MG63 (cell line): ENCODE results near the gene COX5A. TPM values are rescaled to one million over a fixed set of nuclear protein-coding genes. Genes with fewer than 3 reads are reported as not detected.
"Not testable (repeated sequence)": the region's sequence is repeated elsewhere in the genome, so short reads cannot be mapped to it uniquely, and the experiment has no call there.

Experiments
- DNase-seq: peaks from one replicate; pipeline ENCODE4 v3.0.0-alpha.2; 2020
- H3K27me3 ChIP-seq: fragments of 250-450 bp; sonication (Bioruptor Pico); 2 replicates; pipeline ENCODE4 v1.5.1; 2020; ENCODE audit warnings: mild to moderate bottlenecking, moderate library complexity
- H3K36me3 ChIP-seq: fragments of 250-450 bp; sonication (Bioruptor Pico); 2 replicates; pipeline ENCODE4 v1.5.1; 2020; ENCODE audit warnings: mild to moderate bottlenecking, moderate library complexity
- H3K4me3 ChIP-seq: fragments of 250-450 bp; sonication (Bioruptor Pico); 2 replicates; pipeline ENCODE4 v1.5.1; 2020; ENCODE audit warnings: mild to moderate bottlenecking, moderate library complexity
- H3K9me3 ChIP-seq: fragments of 250-450 bp; sonication (Bioruptor Pico); 2 replicates; pipeline ENCODE4 v1.5.1; 2020; ENCODE audit warnings: mild to moderate bottlenecking, moderate library complexity
- total RNA-seq: library from RNA; depleted of rRNA; stranded (reverse); fragments of >200 nt; shearing (Covaris generic); gene quantifications from 2 replicates; pipeline ENCODE4 v1.2.3, GENCODE V29; 2014; ENCODE audit warnings: low replicate concordance

COX5A gene
- total RNA-seq, 1 experiment from 2014 or later = 343 TPM

GRCh38 chr15:74890665-74890960 is 47.3 kb downstream of the COX5A start:
- Histone ChIP-seq H3K27me3 (no peaks in the 10 kb centered on the region), H3K9me3 (no peaks in the 10 kb centered on the region), H3K4me3 (peak overlapping the region; percentile 87), H3K36me3 (peaks cover 23% of the 10 kb centered on the region)
- DNase-seq = no peak

DNA sequence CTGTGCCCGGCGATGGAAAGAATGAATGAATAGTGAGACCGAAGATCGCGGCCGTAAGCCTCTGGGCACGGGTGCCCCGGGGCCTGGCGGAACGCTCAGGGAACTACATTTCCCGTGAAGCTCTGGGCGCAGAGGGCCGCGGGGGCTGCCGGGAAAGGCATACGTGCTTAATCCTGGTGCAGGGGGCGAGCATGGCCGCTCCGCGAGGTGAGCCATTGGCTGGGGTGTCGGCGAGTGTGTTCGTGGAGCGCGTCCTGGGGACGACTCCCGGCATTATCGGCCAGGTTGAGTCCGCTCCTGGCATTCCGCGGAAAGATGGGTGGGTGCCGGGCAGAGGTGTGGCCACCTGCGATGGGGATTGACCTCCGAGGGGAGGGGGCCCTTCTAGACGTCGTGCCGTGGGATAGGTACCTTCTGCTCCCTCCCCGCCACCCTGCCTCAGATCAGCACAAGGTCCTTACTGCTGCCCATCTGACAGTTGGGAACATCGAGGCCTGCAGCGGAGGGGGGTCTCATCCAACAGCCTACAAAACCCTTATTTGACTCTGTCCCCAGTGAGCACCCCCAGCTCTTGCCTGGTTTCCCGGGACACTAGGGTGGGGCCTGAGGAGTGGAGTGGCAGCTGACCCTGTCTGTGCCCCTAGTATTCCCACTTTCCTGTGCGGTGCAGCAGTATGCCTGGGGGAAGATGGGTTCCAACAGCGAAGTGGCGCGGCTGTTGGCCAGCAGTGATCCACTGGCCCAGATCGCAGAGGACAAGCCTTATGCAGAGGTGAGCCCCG is 47.8 kb downstream of the COX5A start, which contains the start of gene MPI:
Gene MPI (plus strand): TSS at position 160 of the 782 bp plus-strand sequence. CDS start 32 bp downstream, at position 192.
- H3K4me3 ChIP-seq = peak within 1 kb of the TSS; percentile 87
- no peaks in the 10 kb centered on the region for H3K27me3 ChIP-seq
- peak; percentile 90 for DNase-seq
- peaks cover 23% of the 10 kb centered on the region for H3K36me3 ChIP-seq
- no peaks in the 10 kb centered on the region for H3K9me3 ChIP-seq

DNA sequence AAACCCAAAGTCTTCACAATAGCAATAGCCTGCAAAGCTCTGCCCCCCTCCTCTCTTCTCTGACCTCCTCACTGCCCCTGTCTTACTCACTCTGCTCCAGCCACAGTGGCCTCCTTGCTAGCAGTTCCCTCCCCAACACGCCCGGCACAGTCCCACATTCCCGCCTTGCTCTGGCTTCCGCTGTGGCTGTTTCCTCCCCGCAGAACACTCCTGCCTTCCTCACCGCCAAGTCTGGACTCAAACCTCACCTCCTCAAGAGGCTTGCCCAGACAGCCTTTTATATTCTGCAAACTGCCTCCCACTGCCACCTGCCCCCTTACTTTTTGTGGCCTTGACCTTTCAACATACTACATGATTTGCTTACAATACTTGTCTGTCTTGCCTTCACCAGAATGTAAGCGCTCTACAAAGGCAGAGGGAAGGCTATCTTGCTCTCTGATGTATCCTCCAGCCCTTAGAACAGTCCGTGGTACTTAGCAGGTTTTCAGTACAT is 48.4 kb downstream of the COX5A start:
- Histone ChIP-seq H3K4me3 (peak overlapping the region; percentile 87), H3K36me3 (peaks cover 23% of the 10 kb centered on the region), H3K9me3 (no peaks in the 10 kb centered on the region), H3K27me3 (no peaks in the 10 kb centered on the region)
- DNase-seq = peak; percentile 53

- peaks cover 23% of the 10 kb centered on the region for H3K36me3 ChIP-seq
- H3K27me3 ChIP-seq = no peaks in the 10 kb centered on the region
- H3K4me3 ChIP-seq = no peak overlapping the region; the same call in 1 of the 2 replicates
- no peak for DNase-seq
- H3K9me3 ChIP-seq = no peaks in the 10 kb centered on the region
Observed at GRCh38 chr15:74888716-74889115, 49.2 kb downstream of the COX5A start.

- not testable (repeated sequence) for H3K27me3 ChIP-seq, H3K9me3 ChIP-seq, H3K4me3 ChIP-seq, DNase-seq
- H3K36me3 ChIP-seq = peaks cover 15% of the 10 kb centered on the region
Observed at GRCh38 chr15:74887537-74888193, 50.2 kb downstream of the COX5A start.

DNA sequence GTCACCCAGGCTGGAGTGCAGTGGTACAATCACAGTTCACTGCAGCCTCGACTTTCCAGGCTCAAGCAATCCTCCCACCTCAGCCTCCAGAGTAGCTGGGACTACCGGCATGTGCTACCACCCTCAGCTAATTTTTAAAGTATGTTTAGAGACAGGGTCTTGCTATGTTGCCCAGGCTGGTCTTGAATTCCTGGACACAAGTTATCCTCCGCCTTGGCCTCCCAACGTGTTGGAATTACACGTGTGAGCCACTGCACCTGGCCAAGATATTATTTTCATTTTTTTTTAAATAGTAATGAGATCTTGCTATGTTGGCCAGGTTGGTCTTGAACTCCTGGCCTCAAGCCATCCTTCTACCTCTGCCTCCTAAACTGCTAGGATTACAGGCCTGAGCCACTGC is 52.4 kb downstream of the COX5A start:
- H3K9me3 ChIP-seq = 0 out of 2 replicates have a peak, but pooled peaks cover 2% of the 10 kb centered on the region
- no peak overlapping the region for H3K4me3 ChIP-seq
- H3K36me3 ChIP-seq = no peaks in the 10 kb centered on the region
- DNase-seq = no peak
- H3K27me3 ChIP-seq = no peaks in the 10 kb centered on the region

- H3K9me3 ChIP-seq = 0 out of 2 replicates have a peak, but pooled peaks cover 2% of the 10 kb centered on the region
- peak; percentile 30 for DNase-seq
- no peaks in the 10 kb centered on the region for H3K27me3 ChIP-seq
- H3K36me3 ChIP-seq = no peaks in the 10 kb centered on the region
- no peak overlapping the region for H3K4me3 ChIP-seq
Observed at GRCh38 chr15:74884428-74885223, 53.2 kb downstream of the COX5A start.

- no peak for DNase-seq
- Histone ChIP-seq H3K9me3 (0 out of 2 replicates have a peak, but pooled peaks cover 2% of the 10 kb centered on the region), H3K36me3 (no peaks in the 10 kb centered on the region), H3K27me3 (no peaks in the 10 kb centered on the region), H3K4me3 (no peak overlapping the region)
Observed at GRCh38 chr15:74882528-74882927, 55.3 kb downstream of the COX5A start.

DNA sequence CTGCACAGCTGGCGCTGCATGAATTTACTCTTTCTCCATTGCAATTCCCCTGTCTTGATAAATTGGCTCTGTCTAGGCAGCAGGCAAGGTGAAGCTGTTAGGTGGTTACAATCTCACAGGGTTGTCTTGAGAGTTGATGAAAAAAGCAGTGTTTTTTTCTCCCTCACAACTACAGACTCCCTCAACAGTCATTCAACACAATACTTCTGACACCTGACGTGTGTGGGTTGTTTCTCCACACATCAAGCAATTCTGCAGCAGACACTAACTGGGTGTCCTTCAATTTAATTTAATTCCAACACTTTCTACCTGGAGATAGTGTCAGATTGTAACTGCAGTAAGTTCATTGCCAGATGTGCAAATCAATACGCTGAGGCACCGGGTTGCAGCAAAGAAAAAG is 59.6 kb downstream of the COX5A start:
- no peak for DNase-seq
- H3K9me3 ChIP-seq = 0 out of 2 replicates have a peak, but pooled peaks cover 2% of the 10 kb centered on the region
- no peaks in the 10 kb centered on the region for H3K36me3 ChIP-seq
- H3K4me3 ChIP-seq = no peak overlapping the region
- no peaks in the 10 kb centered on the region for H3K27me3 ChIP-seq

GRCh38 chr15:74873756-74874424 is 64.0 kb downstream of the COX5A start:
- Histone ChIP-seq H3K9me3 (no peaks in the 10 kb centered on the region), H3K4me3 (peak overlapping the region; percentile 91), H3K27me3 (no peaks in the 10 kb centered on the region), H3K36me3 (peaks cover 9% of the 10 kb centered on the region)
- DNase-seq = no peak

DNA sequence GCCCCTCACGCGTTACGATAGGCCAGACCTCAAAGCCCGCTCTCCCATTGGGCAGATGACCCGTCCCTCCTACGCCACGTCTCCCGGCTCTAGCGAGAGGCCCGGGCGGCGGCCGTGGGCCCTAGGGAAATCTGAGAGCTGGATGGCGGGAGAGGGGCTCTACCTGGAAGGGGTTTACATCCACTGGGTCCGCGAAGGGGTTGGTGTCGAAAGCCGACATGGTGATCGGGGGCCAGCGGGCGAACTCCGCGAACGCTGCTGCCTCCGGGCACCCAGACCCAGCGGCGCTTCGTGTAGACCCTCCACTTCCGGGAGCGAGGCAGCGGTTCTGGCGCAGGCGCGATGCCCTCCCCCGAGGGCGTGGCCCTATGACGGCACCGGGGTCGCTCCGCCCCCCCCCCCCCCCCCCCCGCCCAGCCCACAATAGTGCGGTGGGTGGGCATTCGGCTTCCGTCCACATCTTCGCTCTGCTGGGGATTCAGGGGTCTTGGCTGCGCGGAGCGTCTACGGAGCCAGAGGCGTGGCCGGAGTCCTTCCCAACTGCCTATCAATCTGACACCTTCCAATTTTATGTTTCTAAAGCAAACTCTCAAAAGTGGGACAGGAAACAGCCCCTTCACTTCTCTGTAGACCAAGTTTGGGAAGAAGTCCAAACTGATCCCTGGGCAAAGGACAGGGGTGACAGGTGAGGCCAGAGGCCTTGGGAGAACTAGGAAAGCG is 64.7 kb downstream of the COX5A start, which contains the start of gene SCAMP2:
Gene SCAMP2 (minus strand): TSS at position 330 of the 720 bp plus-strand sequence. CDS start 110 bp downstream, at position 220.
- H3K36me3 ChIP-seq = peaks cover 13% of the 10 kb centered on the region
- H3K4me3 ChIP-seq = peak within 1 kb of the TSS; percentile 91
- no peaks in the 10 kb centered on the region for H3K9me3 ChIP-seq
- no peaks in the 10 kb centered on the region for H3K27me3 ChIP-seq
- DNase-seq = peak; percentile 97

- DNase-seq = no peak
- Histone ChIP-seq H3K27me3 (no peaks in the 10 kb centered on the region), H3K4me3 (peak overlapping the region; percentile 91), H3K36me3 (peaks cover 13% of the 10 kb centered on the region), H3K9me3 (no peaks in the 10 kb centered on the region)
Observed at GRCh38 chr15:74872702-74873035, 65.2 kb downstream of the COX5A start.

- no peaks in the 10 kb centered on the region for H3K27me3 ChIP-seq
- H3K36me3 ChIP-seq = peaks cover 18% of the 10 kb centered on the region
- no peak for DNase-seq
- no peak overlapping the region for H3K4me3 ChIP-seq
- no peaks in the 10 kb centered on the region for H3K9me3 ChIP-seq
Observed at GRCh38 chr15:74870436-74871215, 67.2 kb downstream of the COX5A start.
